AG10803 (cell line): ENCODE measurements around the gene COL4A1.

ENCODE experiments used
- DNase-seq: peaks from one replicate; pipeline ENCODE4 v3.0.0; 2010; ENCODE audit warnings: low read depth
- H3K4me3 ChIP-seq: 2 replicates; pipeline ENCODE4 v1.5.1; 2011; ENCODE audit warnings: mild to moderate bottlenecking, low read length, control low read depth
- CTCF ChIP-seq: conservative IDR thresholded peaks from 2 replicates; pipeline ENCODE4 v1.5.1; 2011; ENCODE audit warnings: mild to moderate bottlenecking, low read length, control low read depth, inconsistent platforms

COL4A1 gene

GRCh38 chr13:110173247-110173818 is 133.6 kb downstream of the COL4A1 start:
- no peak overlapping the region for H3K4me3 ChIP-seq
- TF ChIP-seq CTCF = no peak
- no peak for DNase-seq

- TF ChIP-seq CTCF = no peak
- no peak overlapping the region for H3K4me3 ChIP-seq
- no peak for DNase-seq
Observed at GRCh38 chr13:110170882-110171281, 136.1 kb downstream of the COL4A1 start.

- DNase-seq = no peak
- no peak overlapping the region for H3K4me3 ChIP-seq
- no peak for TF ChIP-seq CTCF
Observed at GRCh38 chr13:110170020-110170790, 136.8 kb downstream of the COL4A1 start.

GRCh38 chr13:110168999-110169933 is 137.7 kb downstream of the COL4A1 start:
- no peak for DNase-seq
- TF ChIP-seq CTCF = no peak
- H3K4me3 ChIP-seq = no peak overlapping the region

- H3K4me3 ChIP-seq = no peak overlapping the region
- no peak for TF ChIP-seq CTCF
- DNase-seq = no peak
Observed at GRCh38 chr13:110166598-110166997, 140.4 kb downstream of the COL4A1 start.

GRCh38 chr13:110164706-110165105 is 142.3 kb downstream of the COL4A1 start:
- no peak for TF ChIP-seq CTCF
- DNase-seq = no peak
- H3K4me3 ChIP-seq = no peak overlapping the region
